Bronchial epithelial cell (primary cell): ENCODE results near the gene IL31RA. TPM values are rescaled to one million over a fixed set of nuclear protein-coding genes. Genes with fewer than 3 reads are reported as not detected.

ENCODE experiments used
- DNase-seq: peaks from one replicate; pipeline ENCODE4 v3.0.0-alpha.2; 2010; ENCODE audit warnings: low read depth
- FAIRE-seq: peaks from 2 replicates; lab custom pipeline; 2011; peaks lifted over from hg19 to GRCh38; lab: Jason Lieb, UNC
- H3K27me3 ChIP-seq: 2 replicates; pipeline ENCODE4 v1.5.1; 2011; ENCODE audit warnings: low read length; ENCODE audit not compliant: control insufficient read depth, insufficient read depth
- H3K36me3 ChIP-seq: 2 replicates; pipeline ENCODE4 v1.5.1; 2011; ENCODE audit warnings: low read length; ENCODE audit not compliant: control insufficient read depth, insufficient read depth
- H3K4me3 ChIP-seq: 2 replicates; pipeline ENCODE4 v1.5.1; 2011; ENCODE audit warnings: mild to moderate bottlenecking, low read depth, low read length, control low read depth
- CTCF ChIP-seq: IDR thresholded peaks from 2 replicates; pipeline ENCODE4 v1.5.1; 2011; ENCODE audit warnings: mild to moderate bottlenecking, moderate library complexity, low read length, control low read depth, inconsistent platforms; ENCODE audit not compliant: insufficient read depth, severe bottlenecking
- total RNA-seq: library from RNA; depleted of rRNA; stranded (reverse); fragments of >200 nt; gene quantifications from 2 replicates; pipeline ENCODE4 v1.2.1, GENCODE V29; 2014

Gene IL31RA
- total RNA-seq, 1 donor from 2014 or later = 0.26 TPM

DNA sequence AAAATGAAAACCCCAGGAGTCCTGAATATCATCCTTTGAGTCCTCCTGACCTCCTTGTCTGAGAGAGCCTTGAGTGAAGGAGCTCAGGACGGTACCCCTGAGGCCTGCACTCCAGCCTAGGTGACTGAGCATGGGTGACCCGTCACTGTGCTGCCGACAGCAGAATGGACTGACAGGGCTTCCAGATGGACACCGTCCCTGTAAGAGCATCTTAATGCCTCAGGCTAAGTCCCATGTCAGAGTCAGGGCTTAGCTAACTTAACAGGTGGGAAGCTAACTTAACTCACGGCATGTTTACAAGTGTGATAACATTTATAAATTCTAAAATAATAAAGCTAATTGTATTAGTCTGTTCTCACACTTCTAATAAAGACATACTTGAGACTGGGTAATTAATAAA lies 75.3 kb downstream of the IL31RA start:
- no peak for DNase-seq
- no peak for TF ChIP-seq CTCF

GRCh38 chr5:55927861-55928655 lies 76.9 kb downstream of the IL31RA start:
- H3K4me3 ChIP-seq = no peak overlapping the region
- H3K36me3 ChIP-seq = no peaks in the 10 kb centered on the region
- no peak for TF ChIP-seq CTCF
- DNase-seq = no peak
- peak; percentile 64 for FAIRE-seq
- no peaks in the 10 kb centered on the region for H3K27me3 ChIP-seq

More for the DNA sequence above, 75.3 kb downstream of the IL31RA start:
- FAIRE-seq = no peak
- no peaks in the 10 kb centered on the region for H3K27me3 ChIP-seq
- H3K4me3 ChIP-seq = no peak overlapping the region
- H3K36me3 ChIP-seq = no peaks in the 10 kb centered on the region

GRCh38 chr5:55929020-55929799 lies 78.1 kb downstream of the IL31RA start:
- FAIRE-seq = no peak
- TF ChIP-seq CTCF = no peak
- no peak for DNase-seq

DNA sequence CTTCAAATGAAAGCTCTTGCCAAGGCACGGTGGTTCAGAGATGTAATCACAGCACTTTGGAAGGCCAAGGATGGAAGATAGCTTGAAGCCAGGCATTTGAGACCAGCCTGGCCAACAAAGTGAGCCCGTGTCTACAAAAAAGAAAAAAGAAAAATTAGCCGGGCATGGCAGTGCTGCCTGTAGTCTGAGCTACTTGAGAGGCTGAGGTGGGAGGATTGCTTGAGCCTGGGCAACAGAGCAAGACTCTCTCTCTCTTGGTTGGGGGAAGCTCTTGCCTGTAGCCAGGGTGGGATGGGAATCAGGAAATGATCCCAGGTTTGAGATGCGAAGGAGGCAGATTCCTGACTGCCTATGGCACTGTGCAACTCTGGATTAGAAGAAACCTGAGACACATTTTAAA lies 81.5 kb downstream of the IL31RA start:
- Histone ChIP-seq H3K36me3 (no peaks in the 10 kb centered on the region), H3K27me3 (no peaks in the 10 kb centered on the region), H3K4me3 (no peak overlapping the region)
- TF ChIP-seq CTCF = no peak
- FAIRE-seq (no peak), DNase-seq (no peak)

More at GRCh38 chr5:55929020-55929799, 78.1 kb downstream of the IL31RA start:
- H3K4me3 ChIP-seq = no peak overlapping the region
- H3K36me3 ChIP-seq = no peaks in the 10 kb centered on the region
- no peaks in the 10 kb centered on the region for H3K27me3 ChIP-seq

DNA sequence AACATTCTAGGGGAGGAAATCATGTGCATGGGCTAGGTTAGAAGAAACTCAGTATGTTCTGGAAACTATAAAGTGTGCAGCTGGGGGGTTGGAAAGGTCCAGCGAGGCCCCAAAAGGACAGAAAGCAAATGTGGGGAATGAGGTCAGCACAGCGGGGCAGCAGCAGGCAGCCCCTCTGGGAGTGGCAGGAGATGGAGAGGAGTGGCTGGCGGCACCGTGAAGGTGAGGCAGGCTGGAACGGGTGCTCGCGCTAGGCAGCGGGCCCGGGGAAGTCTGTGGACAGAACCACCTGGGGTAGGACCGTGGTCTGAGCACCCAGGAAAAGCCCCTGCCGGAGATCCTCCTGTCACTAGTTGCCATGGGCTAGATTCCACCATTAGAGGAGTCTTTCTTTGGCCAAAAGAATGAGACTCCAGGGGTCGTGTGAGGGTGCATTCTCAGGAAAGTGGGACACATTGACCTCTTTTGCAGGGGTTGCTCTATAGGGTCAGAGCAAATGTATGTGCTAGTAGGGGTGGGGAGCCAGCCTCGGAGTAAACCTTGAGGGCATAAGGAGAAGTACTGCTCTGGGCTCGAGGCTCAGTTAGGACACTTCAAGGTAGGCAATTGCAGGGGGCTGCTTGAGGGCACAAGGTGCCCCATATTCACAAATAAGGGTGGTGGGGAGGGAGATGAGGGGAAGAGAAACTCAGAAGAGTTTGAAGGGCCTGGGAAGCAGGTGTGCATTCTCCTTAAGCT lies 82.4 kb downstream of the IL31RA start:
- Histone ChIP-seq H3K4me3 (no peak overlapping the region), H3K27me3 (no peaks in the 10 kb centered on the region), H3K36me3 (no peaks in the 10 kb centered on the region)
- DNase-seq (no peak), FAIRE-seq (no peak)
- no peak for TF ChIP-seq CTCF
